Small intestine (tissue), 7 donors: Measurements from ENCODE around the gene TNFSF12. TPM values are rescaled to one million over a fixed set of nuclear protein-coding genes. Genes with fewer than 3 reads are reported as not detected.

Experiments
- DNase-seq, 2 donors: peaks; one replicate each; pipeline versions ENCODE4 v3.0.0 to v3.0.0-alpha.2; 2013
- FAIRE-seq: peaks from 2 replicates; lab custom pipeline; 2012; peaks lifted over from hg19 to GRCh38; lab: Jason Lieb, UNC
- H3K27ac ChIP-seq, 3 donors: one replicate each; pipeline ENCODE4 v1.5.1; 2013; ENCODE audit warnings: low read length in 2 of 3, mild to moderate bottlenecking in 2 of 3, control low read depth in 1 of 3, inconsistent platforms in 1 of 3, low read depth in 1 of 3, moderate library complexity in 1 of 3
- H3K27me3 ChIP-seq, 3 donors: one replicate each; pipeline ENCODE4 v1.6.1; 2013; ENCODE audit warnings: low read length in 3 of 3, inconsistent platforms in 1 of 3; ENCODE audit not compliant: control insufficient read depth in 3 of 3, insufficient read depth in 3 of 3
- H3K36me3 ChIP-seq, 3 donors: one replicate each; pipeline ENCODE4 v1.6.1; 2013; ENCODE audit warnings: low read length in 3 of 3, inconsistent platforms in 1 of 3, low read depth in 1 of 3, mild to moderate bottlenecking in 1 of 3, moderate library complexity in 1 of 3; ENCODE audit not compliant: control insufficient read depth in 3 of 3, insufficient read depth in 2 of 3
- H3K4me1 ChIP-seq, 3 donors: one replicate each; pipeline ENCODE4 v1.6.1; 2013; ENCODE audit warnings: low read length in 2 of 3, inconsistent platforms in 1 of 3, low read depth in 1 of 3, mild to moderate bottlenecking in 1 of 3, moderate library complexity in 1 of 3; ENCODE audit not compliant: control insufficient read depth in 3 of 3, insufficient read depth in 2 of 3
- H3K4me3 ChIP-seq, 3 donors: one replicate each; pipeline ENCODE4 v1.5.1; 2013; ENCODE audit warnings: low read length in 3 of 3, control low read depth in 1 of 3, inconsistent platforms in 1 of 3, low read depth in 1 of 3, mild to moderate bottlenecking in 1 of 3, moderate library complexity in 1 of 3
- H3K9me3 ChIP-seq, 2 donors: one replicate each; pipeline ENCODE4 v1.6.1; 2013; ENCODE audit warnings: low read depth in 1 of 2, low read length in 1 of 2; ENCODE audit not compliant: control insufficient read depth in 2 of 2, insufficient read depth in 1 of 2
- WGBS, 3 donors: extraction: QIAGEN DNeasy Blood & Tissue Kit; methylation state at CpG; one replicate each; pipeline ENCODE4 v1.1.7; 2013; 5-methylcytosine and 5-hydroxymethylcytosine counted together
- polyA plus RNA-seq, 4 donors: library from polyadenylated mRNA; stranded (reverse) in 3 of 4; unstranded in 1 of 4; fragments of 200-250 nt in 3 of 4; fragments of 120-200 nt in 1 of 4; gene quantifications; one replicate each; pipeline versions ENCODE4 v1.2.1 to v1.2.3, GENCODE V29; 2013
- donor health status: healthy with polysubstance abuse.
- donor health status: control.
- donor health status: control.
- donor health status: Bipolar disorder and iron deficiency.
- donor health status: healthy.

Gene TNFSF12
- polyA plus RNA-seq, 4 donors, result 8.1 to 31.1 (median 22.1) TPM

DNA sequence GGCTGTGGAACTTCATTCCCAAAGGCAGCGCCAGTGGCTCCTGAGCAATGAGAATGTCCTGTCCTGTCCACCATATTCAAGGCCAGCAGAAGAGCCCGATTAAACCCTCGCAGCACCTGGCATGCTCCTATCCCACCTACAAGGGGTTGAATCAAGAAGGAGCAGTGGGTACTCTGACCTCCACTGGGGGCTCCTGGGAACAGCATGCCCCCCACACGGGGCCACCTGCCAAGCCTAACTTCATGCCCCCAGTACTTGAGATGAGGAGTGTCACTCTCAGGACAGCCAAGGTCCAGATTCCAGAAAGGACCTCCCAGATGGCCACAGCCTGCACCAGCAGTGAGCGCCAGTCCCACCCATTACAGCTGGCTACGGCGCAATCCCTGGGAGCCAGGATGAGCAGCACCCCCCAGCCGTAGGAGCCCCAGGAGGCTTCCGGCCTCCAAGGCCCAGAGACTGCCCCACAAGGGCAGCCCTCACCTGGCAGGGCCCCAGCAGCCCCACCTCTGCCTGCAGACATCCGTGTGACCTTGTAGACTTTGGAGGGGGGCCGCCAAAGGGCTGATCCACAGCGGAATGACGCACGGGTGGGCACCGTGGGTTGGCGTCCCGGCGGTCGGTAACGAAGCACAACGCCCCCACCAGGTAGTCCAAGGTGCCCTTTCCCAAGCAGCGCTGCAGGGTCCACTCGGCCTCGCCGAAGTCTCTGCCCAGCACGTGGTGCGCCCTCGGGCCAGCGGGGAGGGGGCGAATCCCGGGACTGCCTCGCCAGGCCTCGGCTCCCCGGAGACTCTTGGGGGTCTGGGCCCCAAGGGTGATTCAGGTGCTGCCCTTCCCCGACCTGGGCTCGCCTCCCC lies 33.8 kb downstream of the TNFSF12 start:
- Histone ChIP-seq H3K9me3 (peaks cover 0 to 6% of the 10 kb centered on the region in 2 donors), H3K4me1 (peaks cover 3 to 56% (median 11%) of the 10 kb centered on the region in 3 donors), H3K36me3 (peaks cover 3 to 77% (median 8%) of the 10 kb centered on the region in 3 donors), H3K27ac (peak overlapping the region; percentile 83 to 98 (median 89)), H3K27me3 (no peaks in the 10 kb centered on the region), H3K4me3 (peak overlapping the region in 2 of 3 donors; percentile 53 to 78)
- FAIRE-seq (no peak), DNase-seq (peak in 1 of 2 donors; percentile 39)
- WGBS, 3 donors, result 86 to 88% (median 87%) methylated on average over 31 to 36 of the region's 36 CpGs

DNA sequence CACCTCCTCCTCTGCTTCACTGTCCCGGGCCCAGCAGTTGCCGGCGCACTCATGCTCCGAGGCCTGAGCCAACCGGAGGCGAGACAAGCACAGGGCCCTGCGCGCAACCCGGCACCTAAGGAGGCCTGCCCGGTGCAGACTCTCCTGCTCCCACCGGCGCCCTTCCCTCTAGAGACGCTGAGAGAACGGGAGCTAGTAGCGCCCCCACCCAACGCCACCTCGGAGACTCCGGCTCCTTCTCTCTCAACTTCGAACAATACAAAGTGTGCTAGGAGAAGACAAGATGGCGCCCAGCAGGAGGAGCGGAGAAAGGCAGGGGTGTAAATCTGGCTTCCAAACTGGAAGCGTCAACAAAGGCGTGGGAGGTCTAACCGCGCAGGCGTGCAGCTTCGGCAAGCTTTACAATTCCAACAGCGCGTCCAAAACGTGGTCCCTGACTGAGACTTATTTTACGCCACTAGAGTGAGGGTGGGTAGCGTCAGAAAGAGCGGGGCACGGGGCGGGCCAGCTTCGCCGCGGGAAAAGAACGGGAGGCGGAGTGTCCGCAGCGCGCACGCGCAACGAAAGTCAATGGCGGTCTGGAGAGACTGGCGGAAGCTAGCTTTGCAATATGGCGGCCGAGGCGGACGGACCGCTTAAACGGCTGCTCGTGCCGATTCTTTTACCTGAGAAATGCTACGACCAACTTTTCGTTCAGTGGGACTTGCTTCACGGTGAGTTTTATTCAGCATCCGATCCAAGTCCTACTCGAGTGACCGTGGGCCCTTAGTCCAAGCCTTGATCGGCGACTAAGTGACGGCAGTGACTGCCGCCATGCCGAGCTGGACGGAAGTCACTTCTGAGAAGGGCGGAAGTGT lies 34.6 kb downstream of the TNFSF12 start, which contains the start of gene MPDU1:
TSS of gene MPDU1 (plus strand) at position 600 of the 857 bp plus-strand sequence. CDS start at position 611, 11 bp downstream.
- FAIRE-seq (no peak), DNase-seq (peak; percentile 95 to 99)
- WGBS, 3 donors, result 15 to 20% (median 16%) methylated on average over 69 of the region's 69 CpGs
- peak within 1 kb of the TSS; percentile 83 to 98 (median 89) for H3K27ac ChIP-seq
- peaks cover 3 to 51% (median 11%) of the 10 kb centered on the region in 3 donors for H3K4me1 ChIP-seq
- peaks cover 0 to 6% of the 10 kb centered on the region in 2 donors for H3K9me3 ChIP-seq
- peaks cover 0 to 77% (median 7%) of the 10 kb centered on the region in 3 donors for H3K36me3 ChIP-seq
- H3K4me3 ChIP-seq, result peak within 1 kb of the TSS; percentile 37 to 78 (median 53)
- no peaks in the 10 kb centered on the region for H3K27me3 ChIP-seq

- H3K27ac ChIP-seq, result no peak overlapping the region
- H3K27me3 ChIP-seq, result no peaks in the 10 kb centered on the region
- H3K4me1 ChIP-seq, result peaks cover 0 to 35% (median 10%) of the 10 kb centered on the region in 3 donors
- peaks cover 6 to 80% (median 7%) of the 10 kb centered on the region in 3 donors for H3K36me3 ChIP-seq
- no peak for FAIRE-seq
- peaks cover 0 to 6% of the 10 kb centered on the region in 2 donors for H3K9me3 ChIP-seq
- H3K4me3 ChIP-seq, result no peak overlapping the region
- WGBS, 3 donors, result 37 to 67% (median 59%) methylated on average over 9 of the region's 9 CpGs
- peak; percentile 65 to 82 for DNase-seq
Observed at GRCh38 chr17:7586673-7587419, 38.0 kb downstream of the TNFSF12 start.

- Histone ChIP-seq H3K36me3 (peaks cover 11 to 80% (median 13%) of the 10 kb centered on the region in 3 donors), H3K9me3 (peaks cover 0 to 6% of the 10 kb centered on the region in 2 donors), H3K4me1 (peaks cover 0 to 29% (median 9%) of the 10 kb centered on the region in 3 donors), H3K27me3 (no peaks in the 10 kb centered on the region), H3K4me3 (no peak overlapping the region), H3K27ac (no peak overlapping the region)
- FAIRE-seq (no peak), DNase-seq (no peak)
- WGBS, 3 donors, result 74 to 87% (median 85%) methylated on average over 11 to 12 of the region's 12 CpGs
Observed at GRCh38 chr17:7587420-7588151, 38.7 kb downstream of the TNFSF12 start.

GRCh38 chr17:7588553-7589203 lies 39.8 kb downstream of the TNFSF12 start:
- H3K4me3 ChIP-seq, result peak overlapping the region in 1 of 3 donors; percentile 39
- H3K4me1 ChIP-seq, result peaks cover 0 to 21% (median 3%) of the 10 kb centered on the region in 3 donors
- DNase-seq, result no peak
- peak overlapping the region in 1 of 3 donors; percentile 9 for H3K27ac ChIP-seq
- no peaks in the 10 kb centered on the region for H3K27me3 ChIP-seq
- peaks cover 18 to 85% (median 22%) of the 10 kb centered on the region in 3 donors for H3K36me3 ChIP-seq
- WGBS, 3 donors, result 72 to 89% (median 85%) methylated on average over 17 to 30 of the region's 30 CpGs
- H3K9me3 ChIP-seq, result no peaks in the 10 kb centered on the region
- no peak for FAIRE-seq

DNA sequence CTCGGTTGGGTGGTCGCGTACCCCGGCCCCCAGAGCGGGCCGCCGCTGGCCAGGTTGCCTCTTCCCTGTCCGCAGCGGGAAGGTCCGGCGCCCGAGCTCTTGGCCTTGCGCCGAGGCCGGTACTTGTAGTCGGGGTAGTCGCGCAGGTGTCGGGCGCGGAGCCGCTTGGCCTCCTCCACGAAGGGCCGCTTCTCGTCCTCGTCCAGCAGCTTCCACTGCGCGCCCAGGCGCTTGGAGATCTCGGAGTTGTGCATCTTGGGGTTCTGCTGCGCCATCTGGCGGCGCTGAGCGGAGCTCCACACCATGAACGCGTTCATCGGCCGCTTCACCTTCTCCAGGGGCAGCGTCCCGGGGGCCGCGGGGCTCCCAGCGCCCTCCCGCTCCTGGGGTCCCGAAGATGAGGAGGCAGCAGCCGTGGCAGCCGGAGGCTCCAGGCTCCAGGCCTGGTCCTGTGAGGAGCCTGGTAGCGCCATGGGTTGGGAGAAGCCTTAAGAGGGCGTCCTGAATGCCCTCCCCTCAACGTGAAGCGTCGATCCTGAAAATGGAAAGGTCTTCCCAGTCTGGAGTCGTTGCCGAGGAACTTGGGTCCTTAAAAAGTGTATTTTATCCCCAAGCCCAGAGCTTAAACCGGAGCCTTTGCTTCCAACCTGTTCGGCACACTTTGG lies 40.5 kb downstream of the TNFSF12 start:
- H3K27ac ChIP-seq, result peak overlapping the region in 1 of 3 donors; percentile 9
- H3K27me3 ChIP-seq, result no peaks in the 10 kb centered on the region
- no peaks in the 10 kb centered on the region for H3K9me3 ChIP-seq
- 24 to 34% (median 32%) methylated on average over 50 to 56 of the region's 56 CpGs for WGBS, 3 donors
- peaks cover 0 to 21% (median 3%) of the 10 kb centered on the region in 3 donors for H3K4me1 ChIP-seq
- peak overlapping the region in 1 of 3 donors; percentile 39 for H3K4me3 ChIP-seq
- H3K36me3 ChIP-seq, result peaks cover 18 to 89% (median 26%) of the 10 kb centered on the region in 3 donors
- DNase-seq, result peak; percentile 80 to 92
- FAIRE-seq, result no peak
